Hematopoietic multipotent progenitor cell treated with erythropoietin and hydrocortisone succinate and interleukin-3 and kit ligand, for 8 days (in vitro differentiated cells): Measurements from ENCODE around the gene NEDD8.
A peak's percentile ranks its signal among the peaks of the same experiment; 100 is the strongest.
"Not testable (repeated sequence)": the region's sequence is repeated elsewhere in the genome, so short reads cannot be mapped to it uniquely, and the experiment has no call there.

Experiments used
- DNase-seq: peaks from one replicate; pipeline ENCODE4 v3.0.0-alpha.2; 2015

NEDD8 gene

GRCh38 chr14:24245350-24245749, 13.2 kb upstream of the NEDD8 start:
- not testable (repeated sequence) for DNase-seq

- no peak for DNase-seq
Observed at GRCh38 chr14:24243336-24243836, 11.2 kb upstream of the NEDD8 start.

- DNase-seq = peak; percentile 94
Observed at GRCh38 chr14:24241829-24242443, 9.8 kb upstream of the NEDD8 start.

GRCh38 chr14:24240110-24240918, 8.1 kb upstream of the NEDD8 start:
- no peak for DNase-seq

- DNase-seq = no peak
Observed at GRCh38 chr14:24238527-24239037, 6.4 kb upstream of the NEDD8 start.

- DNase-seq = no peak
Observed at GRCh38 chr14:24238123-24238522, 6.0 kb upstream of the NEDD8 start.

- DNase-seq = no peak
Observed at GRCh38 chr14:24237463-24237955, 5.3 kb upstream of the NEDD8 start.

- no peak for DNase-seq
Observed at GRCh38 chr14:24236689-24237462, 4.7 kb upstream of the NEDD8 start.

- DNase-seq = no peak
Observed at GRCh38 chr14:24235804-24236688, 3.9 kb upstream of the NEDD8 start.

- DNase-seq = peak; percentile 18
Observed at GRCh38 chr14:24234095-24235005, 2.2 kb upstream of the NEDD8 start.

- peak; percentile 25 for DNase-seq
Observed at GRCh38 chr14:24233538-24233866, 1.3 kb upstream of the NEDD8 start.

GRCh38 chr14:24232645-24233537, 724 bp upstream of the NEDD8 start, which contains the start of gene GMPR2:
Gene GMPR2, plus strand, starts transcription at chr14:24232929. Its CDS starts 325 bp downstream, at chr14:24233254.
- no peak for DNase-seq

- DNase-seq = peak; percentile 39
Observed at GRCh38 chr14:24231263-24232120, 675 bp downstream of the NEDD8 start.

GRCh38 chr14:24228902-24229301, 3.3 kb downstream of the NEDD8 start:
- no peak for DNase-seq

GRCh38 chr14:24226473-24226872, 5.7 kb downstream of the NEDD8 start:
- no peak for DNase-seq

- no peak for DNase-seq
Observed at GRCh38 chr14:24224618-24225071, 7.5 kb downstream of the NEDD8 start.

- not testable (repeated sequence) for DNase-seq
Observed at GRCh38 chr14:24222987-24223386, 9.2 kb downstream of the NEDD8 start.

GRCh38 chr14:24219521-24219920, 12.6 kb downstream of the NEDD8 start:
- no peak for DNase-seq

GRCh38 chr14:24219080-24219479, 13.1 kb downstream of the NEDD8 start:
- no peak for DNase-seq
